Natural killer cell (primary cell): Measurements from ENCODE around the gene WDR45B. TPM values are rescaled to one million over a fixed set of nuclear protein-coding genes. Genes with fewer than 3 reads are reported as not detected.

Source experiments
- ATAC-seq, 3 donors: fragments of 150-1000 bp in 2 of 3; fragments of 200-7000 bp in 1 of 3; cut with Tn5 transposase; 1 replicate in 1 of 3; 2 replicates in 2 of 3; pipeline ENCODE4 v1.10.0; 2021; ENCODE audit warnings: mild to moderate bottlenecking in 2 of 3, moderate library complexity in 2 of 3
- DNase-seq, 2 donors: peaks; one replicate each; pipeline versions ENCODE4 v3.0.0 to v3.0.0-alpha.2; 2013 to 2021; ENCODE audit warnings: mixed read lengths in 1 of 2
- H3K27ac ChIP-seq: one replicate; pipeline ENCODE4 v1.5.1; 2013; ENCODE audit warnings: mild to moderate bottlenecking, low read length
- H3K27me3 ChIP-seq: one replicate; pipeline ENCODE4 v1.6.1; 2013; ENCODE audit warnings: low read length; ENCODE audit not compliant: control insufficient read depth, insufficient read depth
- H3K36me3 ChIP-seq: one replicate; pipeline ENCODE4 v1.6.1; 2013; ENCODE audit warnings: low read length; ENCODE audit not compliant: control insufficient read depth, insufficient read depth
- H3K4me1 ChIP-seq: one replicate; pipeline ENCODE4 v1.6.1; 2013; ENCODE audit warnings: low read length; ENCODE audit not compliant: control insufficient read depth, insufficient read depth
- H3K4me3 ChIP-seq: one replicate; pipeline ENCODE4 v1.5.1; 2013; ENCODE audit warnings: low read length
- H3K9me3 ChIP-seq: one replicate; pipeline ENCODE4 v1.6.1; 2013; ENCODE audit warnings: low read length; ENCODE audit not compliant: control insufficient read depth, insufficient read depth
- H3K27ac Mint-ChIP-seq, 2 donors: one replicate each; pipeline ENCODE4 v1.8.0; 2022; ENCODE audit warnings: mild to moderate bottlenecking in 2 of 2, mixed read lengths in 2 of 2, moderate library complexity in 1 of 2
- H3K27me3 Mint-ChIP-seq, 2 donors: one replicate each; pipeline ENCODE4 v1.8.0; 2022; ENCODE audit warnings: low read depth in 2 of 2, mixed read lengths in 2 of 2
- H3K36me3 Mint-ChIP-seq: one replicate; pipeline ENCODE4 v1.8.0; 2022; ENCODE audit warnings: mixed read lengths
- H3K4me1 Mint-ChIP-seq, 2 donors: one replicate each; pipeline ENCODE4 v1.8.0; 2022; ENCODE audit warnings: mixed read lengths in 2 of 2
- H3K4me3 Mint-ChIP-seq: one replicate; pipeline ENCODE4 v1.8.0; 2022; ENCODE audit warnings: mild to moderate bottlenecking, moderate library complexity, mixed read lengths
- H3K9me3 Mint-ChIP-seq, 2 donors: one replicate each; pipeline ENCODE4 v1.8.0; 2022; ENCODE audit warnings: mixed read lengths in 2 of 2
- WGBS: methylation state at CpG from one replicate; pipeline ENCODE4 v1.1.7; 2013; ENCODE audit warnings: missing lambda C conversion rate; ENCODE audit not compliant: insufficient coverage; 5-methylcytosine and 5-hydroxymethylcytosine counted together
- intact Hi-C: fragments of 100-400 bp; cut with micrococcal nuclease; formaldehyde crosslinking; loops from one replicate; pipeline ENCODE4 v1.14.2; 2022
- total RNA-seq, 4 donors: library from RNA; stranded (reverse); fragments of 120-200 nt in 1 of 4; gene quantifications; one replicate each; pipeline versions ENCODE4 v1.2.3 to v1.2.4, GENCODE V29; 2013 to 2022
- TF ChIP-seq, protein P1 (sequence below): fragments of 200-600 bp; IDR thresholded peaks from one replicate; pipeline ENCODE4 v1.8.0; 2022; ENCODE audit warnings: antibody characterized with exemption

WDR45B gene
- total RNA-seq, 3 donors from 2014 or later (not counting 1 experiment from before 2014, with no cell fraction given), result 81.8 to 112 (median 94.6) TPM

DNA sequence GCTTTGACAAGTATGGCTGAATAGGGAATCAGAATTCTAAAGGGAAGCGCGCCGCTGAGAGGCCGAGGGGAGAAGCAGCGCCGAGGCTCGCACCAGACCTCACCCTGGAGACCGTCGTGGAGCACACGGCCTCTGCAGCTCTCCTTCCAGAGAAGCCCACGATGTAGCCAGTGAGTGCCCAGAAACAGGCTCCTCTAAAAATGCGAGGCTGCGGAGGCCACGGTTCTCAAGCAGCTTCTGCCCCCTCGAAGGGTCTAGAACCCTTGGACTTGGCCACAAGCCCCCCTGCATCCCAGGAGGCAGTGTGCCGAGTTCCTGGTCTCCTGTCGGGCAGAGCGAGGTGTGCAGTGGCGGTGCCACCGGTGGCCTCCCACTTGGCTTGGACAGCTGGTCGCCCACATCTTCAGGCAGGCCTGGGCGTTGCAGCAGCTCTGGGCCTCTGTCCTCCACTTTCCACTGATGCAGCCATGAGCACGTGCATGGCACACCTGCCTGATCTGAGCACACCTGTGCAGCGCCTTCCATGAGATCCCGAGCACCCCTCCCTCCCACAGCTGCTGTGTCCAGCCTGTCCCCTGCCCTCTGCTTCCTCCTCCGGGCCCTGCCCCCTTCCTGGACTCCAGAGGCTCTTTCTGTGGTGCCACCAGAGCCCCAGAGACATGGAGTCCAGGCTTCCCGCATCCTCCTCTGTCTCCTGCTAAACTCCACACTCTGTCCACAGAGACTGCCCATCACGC lies 18.9 kb upstream of the WDR45B start:
- H3K9me3 ChIP-seq, result no peaks in the 10 kb centered on the region
- Mint-ChIP-seq H3K4me3 (no peak overlapping the region), H3K9me3 (no peaks in the 10 kb centered on the region), H3K4me1 (peaks cover 6 to 18% of the 10 kb centered on the region in 2 donors), H3K36me3 (no peaks in the 10 kb centered on the region), H3K27ac (no peak overlapping the region), H3K27me3 (no peaks in the 10 kb centered on the region)
- H3K27me3 ChIP-seq, result no peaks in the 10 kb centered on the region
- no peak overlapping the region for H3K27ac ChIP-seq
- intact Hi-C loops, result loop anchor here (5.0 kb wide), 1 partner anchor 115 kb away; no protein-coding TSS in a partner anchor
- ATAC-seq (no peak), DNase-seq (no peak)
- TF ChIP-seq, protein P1, sequence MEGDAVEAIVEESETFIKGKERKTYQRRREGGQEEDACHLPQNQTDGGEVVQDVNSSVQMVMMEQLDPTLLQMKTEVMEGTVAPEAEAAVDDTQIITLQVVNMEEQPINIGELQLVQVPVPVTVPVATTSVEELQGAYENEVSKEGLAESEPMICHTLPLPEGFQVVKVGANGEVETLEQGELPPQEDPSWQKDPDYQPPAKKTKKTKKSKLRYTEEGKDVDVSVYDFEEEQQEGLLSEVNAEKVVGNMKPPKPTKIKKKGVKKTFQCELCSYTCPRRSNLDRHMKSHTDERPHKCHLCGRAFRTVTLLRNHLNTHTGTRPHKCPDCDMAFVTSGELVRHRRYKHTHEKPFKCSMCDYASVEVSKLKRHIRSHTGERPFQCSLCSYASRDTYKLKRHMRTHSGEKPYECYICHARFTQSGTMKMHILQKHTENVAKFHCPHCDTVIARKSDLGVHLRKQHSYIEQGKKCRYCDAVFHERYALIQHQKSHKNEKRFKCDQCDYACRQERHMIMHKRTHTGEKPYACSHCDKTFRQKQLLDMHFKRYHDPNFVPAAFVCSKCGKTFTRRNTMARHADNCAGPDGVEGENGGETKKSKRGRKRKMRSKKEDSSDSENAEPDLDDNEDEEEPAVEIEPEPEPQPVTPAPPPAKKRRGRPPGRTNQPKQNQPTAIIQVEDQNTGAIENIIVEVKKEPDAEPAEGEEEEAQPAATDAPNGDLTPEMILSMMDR, result no peak
- peaks cover 9% of the 10 kb centered on the region for H3K4me1 ChIP-seq
- H3K4me3 ChIP-seq, result no peak overlapping the region
- 92% methylated on average over 28 of the region's 28 CpGs for WGBS
- H3K36me3 ChIP-seq, result no peaks in the 10 kb centered on the region

DNA sequence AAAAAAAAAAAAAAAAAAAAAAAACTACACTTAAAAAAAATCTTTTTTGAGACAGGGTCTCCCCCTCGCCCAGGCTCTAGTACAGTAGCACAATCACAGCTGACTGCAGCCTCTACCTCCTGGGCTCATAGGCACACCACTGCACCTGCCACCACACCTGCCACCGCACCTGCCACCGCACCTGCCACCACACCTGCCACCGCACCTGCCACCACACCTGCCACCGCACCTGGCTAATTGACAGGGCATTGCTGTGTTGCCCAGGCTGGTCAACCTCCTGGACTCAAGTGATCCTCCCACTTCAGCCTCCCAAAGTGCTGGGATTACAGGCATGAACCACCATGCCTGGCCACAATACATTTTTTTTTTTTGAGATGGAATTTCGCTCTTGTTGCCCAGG lies 17.6 kb upstream of the WDR45B start:
- no peak overlapping the region for H3K4me3 Mint-ChIP-seq
- no peaks in the 10 kb centered on the region for H3K9me3 Mint-ChIP-seq
- intact Hi-C loops, result loop anchor here (5.0 kb wide), 1 partner anchor 116 kb away; no protein-coding TSS in a partner anchor
- no peaks in the 10 kb centered on the region for H3K27me3 Mint-ChIP-seq
- peaks cover 9% of the 10 kb centered on the region for H3K4me1 ChIP-seq
- no peak overlapping the region for H3K4me3 ChIP-seq
- 93% methylated on average over 6 of the region's 6 CpGs for WGBS
- no peak for DNase-seq
- no peaks in the 10 kb centered on the region for H3K36me3 Mint-ChIP-seq
- no peak overlapping the region for H3K27ac Mint-ChIP-seq
- H3K4me1 Mint-ChIP-seq, result peaks cover 6 to 9% of the 10 kb centered on the region in 2 donors
- H3K27me3 ChIP-seq, result no peaks in the 10 kb centered on the region
- H3K36me3 ChIP-seq, result no peaks in the 10 kb centered on the region
- TF ChIP-seq, protein P1, result no peak
- no peak for ATAC-seq
- H3K9me3 ChIP-seq, result no peaks in the 10 kb centered on the region
- no peak overlapping the region for H3K27ac ChIP-seq

DNA sequence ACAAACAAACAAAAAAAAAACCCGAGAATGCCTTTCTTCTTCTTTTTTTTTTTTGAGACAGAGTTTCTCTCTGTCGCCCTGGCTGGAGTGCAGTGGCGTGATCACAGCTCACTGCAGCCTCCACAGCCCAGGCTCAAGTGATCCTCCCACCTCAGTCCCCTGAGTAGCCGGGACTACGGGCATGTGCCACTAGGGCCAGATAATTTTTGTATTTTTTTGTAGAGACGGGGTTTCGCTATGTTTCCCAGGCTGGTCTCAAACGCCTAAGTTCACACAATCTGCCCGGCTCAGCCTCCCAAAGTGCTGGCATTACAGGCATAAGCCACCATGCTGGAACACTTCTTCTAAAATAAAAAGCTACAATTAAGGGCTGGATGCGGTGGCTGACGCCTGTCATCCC lies 17.0 kb upstream of the WDR45B start:
- no peaks in the 10 kb centered on the region for H3K27me3 ChIP-seq
- H3K36me3 ChIP-seq, result no peaks in the 10 kb centered on the region
- peaks cover 9% of the 10 kb centered on the region for H3K4me1 ChIP-seq
- DNase-seq (no peak), ATAC-seq (no peak)
- 92% methylated on average over 11 of the region's 11 CpGs for WGBS
- H3K27ac Mint-ChIP-seq, result no peak overlapping the region
- TF ChIP-seq, protein P1, result no peak
- no peaks in the 10 kb centered on the region for H3K27me3 Mint-ChIP-seq
- H3K9me3 Mint-ChIP-seq, result no peaks in the 10 kb centered on the region
- no peaks in the 10 kb centered on the region for H3K36me3 Mint-ChIP-seq
- H3K27ac ChIP-seq, result no peak overlapping the region
- peaks cover 6 to 8% of the 10 kb centered on the region in 2 donors for H3K4me1 Mint-ChIP-seq
- H3K4me3 Mint-ChIP-seq, result no peak overlapping the region
- intact Hi-C loops, result loop anchor here (5.0 kb wide), 1 partner anchor 117 kb away; no protein-coding TSS in a partner anchor
- H3K4me3 ChIP-seq, result no peak overlapping the region
- no peaks in the 10 kb centered on the region for H3K9me3 ChIP-seq
